ENCODE results near the gene KLK12. TPM values are rescaled to one million over a fixed set of nuclear protein-coding genes. Genes with fewer than 3 reads are reported as not detected.

Gene KLK12
- total RNA-seq, 1 experiment from 2014 or later: not detected

GRCh38 chr19:51009061-51009891 lies 25.5 kb downstream of the KLK12 start:
- Histone ChIP-seq H3K9me3 (ENCODE audit: low read length) (no peaks in the 10 kb centered on the region), H3K4me2 (ENCODE audit: low read depth, low read length, poor library complexity, severe bottlenecking) (no peak overlapping the region), H3K36me3 (ENCODE audit: insufficient read depth, low read length) (no peaks in the 10 kb centered on the region), H2AFZ (ENCODE audit: low read length) (no peak overlapping the region), H3K9me2 (replicated peaks; ENCODE audit: insufficient read depth, low read length) (no peaks in the 10 kb centered on the region), H3K4me3 (ENCODE audit: low read length) (no peak overlapping the region), H3K9ac (ENCODE audit: low read length) (no peak overlapping the region), H3K79me2 (ENCODE audit: low read length) (no peaks in the 10 kb centered on the region), H4K20me1 (ENCODE audit: insufficient read depth, low read depth, low read length) (no peaks in the 10 kb centered on the region), H3K27me3 (ENCODE audit: low read length) (no peaks in the 10 kb centered on the region), H3K4me1 (ENCODE audit: low read length) (no peaks in the 10 kb centered on the region), H3K27ac (ENCODE audit: low read length) (no peak overlapping the region)
- DNase-seq: no peak

- Histone ChIP-seq H3K4me2 (ENCODE audit: low read depth, low read length, poor library complexity, severe bottlenecking) (no peak overlapping the region), H3K4me3 (ENCODE audit: low read length) (no peak overlapping the region), H3K36me3 (ENCODE audit: insufficient read depth, low read length) (no peaks in the 10 kb centered on the region), H4K20me1 (ENCODE audit: insufficient read depth, low read depth, low read length) (no peaks in the 10 kb centered on the region), H3K27ac (ENCODE audit: low read length) (no peak overlapping the region), H3K9ac (ENCODE audit: low read length) (no peak overlapping the region), H3K9me2 (replicated peaks; ENCODE audit: insufficient read depth, low read length) (no peaks in the 10 kb centered on the region), H3K9me3 (ENCODE audit: low read length) (no peaks in the 10 kb centered on the region), H3K27me3 (ENCODE audit: low read length) (no peaks in the 10 kb centered on the region), H3K79me2 (ENCODE audit: low read length) (no peaks in the 10 kb centered on the region), H2AFZ (ENCODE audit: low read length) (no peak overlapping the region), H3K4me1 (ENCODE audit: low read length) (no peaks in the 10 kb centered on the region)
- no peak for DNase-seq
Measured at GRCh38 chr19:51007488-51007887, 27.3 kb downstream of the KLK12 start.

- Histone ChIP-seq H3K27me3 (ENCODE audit: low read length) (no peaks in the 10 kb centered on the region), H3K36me3 (ENCODE audit: insufficient read depth, low read length) (no peaks in the 10 kb centered on the region), H4K20me1 (ENCODE audit: insufficient read depth, low read depth, low read length) (no peaks in the 10 kb centered on the region), H3K9ac (ENCODE audit: low read length) (no peak overlapping the region), H2AFZ (ENCODE audit: low read length) (no peak overlapping the region), H3K4me3 (ENCODE audit: low read length) (no peak overlapping the region), H3K79me2 (ENCODE audit: low read length) (no peaks in the 10 kb centered on the region), H3K27ac (ENCODE audit: low read length) (no peak overlapping the region), H3K4me2 (ENCODE audit: low read depth, low read length, poor library complexity, severe bottlenecking) (no peak overlapping the region), H3K4me1 (ENCODE audit: low read length) (no peaks in the 10 kb centered on the region), H3K9me2 (replicated peaks; ENCODE audit: insufficient read depth, low read length) (no peaks in the 10 kb centered on the region), H3K9me3 (ENCODE audit: low read length) (no peaks in the 10 kb centered on the region)
- DNase-seq: no peak
Measured at GRCh38 chr19:51006406-51006805, 28.4 kb downstream of the KLK12 start.

- Histone ChIP-seq H3K27ac (ENCODE audit: low read length) (no peak overlapping the region), H4K20me1 (ENCODE audit: insufficient read depth, low read depth, low read length) (no peaks in the 10 kb centered on the region), H2AFZ (ENCODE audit: low read length) (no peak overlapping the region), H3K36me3 (ENCODE audit: insufficient read depth, low read length) (no peaks in the 10 kb centered on the region), H3K4me3 (ENCODE audit: low read length) (no peak overlapping the region), H3K79me2 (ENCODE audit: low read length) (no peaks in the 10 kb centered on the region), H3K9me2 (replicated peaks; ENCODE audit: insufficient read depth, low read length) (no peaks in the 10 kb centered on the region), H3K4me1 (ENCODE audit: low read length) (no peaks in the 10 kb centered on the region), H3K9me3 (ENCODE audit: low read length) (no peaks in the 10 kb centered on the region), H3K27me3 (ENCODE audit: low read length) (no peaks in the 10 kb centered on the region), H3K4me2 (ENCODE audit: low read depth, low read length, poor library complexity, severe bottlenecking) (no peak overlapping the region), H3K9ac (ENCODE audit: low read length) (no peak overlapping the region)
- no peak for DNase-seq
Measured at GRCh38 chr19:51005248-51005647, 29.6 kb downstream of the KLK12 start.

GRCh38 chr19:51003316-51003715 lies 31.5 kb downstream of the KLK12 start:
- H3K4me3 ChIP-seq (ENCODE audit: low read length): no peak overlapping the region
- no peaks in the 10 kb centered on the region for H3K4me1 ChIP-seq (ENCODE audit: low read length)
- H3K27ac ChIP-seq (ENCODE audit: low read length): no peak overlapping the region
- H3K9ac ChIP-seq (ENCODE audit: low read length): no peak overlapping the region
- H3K4me2 ChIP-seq (ENCODE audit: low read depth, low read length, poor library complexity, severe bottlenecking): no peak overlapping the region
- H3K9me2 ChIP-seq (replicated peaks; ENCODE audit: insufficient read depth, low read length): no peaks in the 10 kb centered on the region
- no peaks in the 10 kb centered on the region for H3K27me3 ChIP-seq (ENCODE audit: low read length)
- no peak for DNase-seq
- no peaks in the 10 kb centered on the region for H3K79me2 ChIP-seq (ENCODE audit: low read length)
- no peaks in the 10 kb centered on the region for H3K36me3 ChIP-seq (ENCODE audit: insufficient read depth, low read length)
- no peak overlapping the region for H2AFZ ChIP-seq (ENCODE audit: low read length)
- no peaks in the 10 kb centered on the region for H4K20me1 ChIP-seq (ENCODE audit: insufficient read depth, low read depth, low read length)
- H3K9me3 ChIP-seq (ENCODE audit: low read length): no peaks in the 10 kb centered on the region

GRCh38 chr19:51002542-51003311 lies 32.1 kb downstream of the KLK12 start:
- Histone ChIP-seq H3K27ac (ENCODE audit: low read length) (no peak overlapping the region), H3K36me3 (ENCODE audit: insufficient read depth, low read length) (no peaks in the 10 kb centered on the region), H3K9me3 (ENCODE audit: low read length) (no peaks in the 10 kb centered on the region), H2AFZ (ENCODE audit: low read length) (no peak overlapping the region), H4K20me1 (ENCODE audit: insufficient read depth, low read depth, low read length) (no peaks in the 10 kb centered on the region), H3K4me2 (ENCODE audit: low read depth, low read length, poor library complexity, severe bottlenecking) (no peak overlapping the region), H3K27me3 (ENCODE audit: low read length) (no peaks in the 10 kb centered on the region), H3K4me3 (ENCODE audit: low read length) (no peak overlapping the region), H3K4me1 (ENCODE audit: low read length) (no peaks in the 10 kb centered on the region), H3K79me2 (ENCODE audit: low read length) (no peaks in the 10 kb centered on the region), H3K9me2 (replicated peaks; ENCODE audit: insufficient read depth, low read length) (no peaks in the 10 kb centered on the region), H3K9ac (ENCODE audit: low read length) (no peak overlapping the region)
- DNase-seq: peak; percentile 76

- Histone ChIP-seq H3K79me2 (ENCODE audit: low read length) (no peaks in the 10 kb centered on the region), H3K9me3 (ENCODE audit: low read length) (no peaks in the 10 kb centered on the region), H4K20me1 (ENCODE audit: insufficient read depth, low read depth, low read length) (no peaks in the 10 kb centered on the region), H3K27me3 (ENCODE audit: low read length) (no peaks in the 10 kb centered on the region), H3K4me3 (ENCODE audit: low read length) (no peak overlapping the region), H3K36me3 (ENCODE audit: insufficient read depth, low read length) (no peaks in the 10 kb centered on the region), H2AFZ (ENCODE audit: low read length) (no peak overlapping the region), H3K4me2 (ENCODE audit: low read depth, low read length, poor library complexity, severe bottlenecking) (no peak overlapping the region), H3K27ac (ENCODE audit: low read length) (no peak overlapping the region), H3K9ac (ENCODE audit: low read length) (no peak overlapping the region), H3K9me2 (replicated peaks; ENCODE audit: insufficient read depth, low read length) (no peaks in the 10 kb centered on the region), H3K4me1 (ENCODE audit: low read length) (no peaks in the 10 kb centered on the region)
- DNase-seq: no peak
Measured at GRCh38 chr19:51002089-51002532, 32.7 kb downstream of the KLK12 start.

- no peaks in the 10 kb centered on the region for H3K4me1 ChIP-seq (ENCODE audit: low read length)
- no peak within 1 kb of the TSS for H3K27ac ChIP-seq (ENCODE audit: low read length)
- no peaks in the 10 kb centered on the region for H4K20me1 ChIP-seq (ENCODE audit: insufficient read depth, low read depth, low read length)
- H3K9me2 ChIP-seq (replicated peaks; ENCODE audit: insufficient read depth, low read length): no peaks in the 10 kb centered on the region
- H3K4me3 ChIP-seq (ENCODE audit: low read length): no peak within 1 kb of the TSS
- H3K4me2 ChIP-seq (ENCODE audit: low read depth, low read length, poor library complexity, severe bottlenecking): no peak within 1 kb of the TSS
- H3K36me3 ChIP-seq (ENCODE audit: insufficient read depth, low read length): no peaks in the 10 kb centered on the region
- H3K27me3 ChIP-seq (ENCODE audit: low read length): no peaks in the 10 kb centered on the region
- no peak for DNase-seq
- no peaks in the 10 kb centered on the region for H3K79me2 ChIP-seq (ENCODE audit: low read length)
- no peak within 1 kb of the TSS for H3K9ac ChIP-seq (ENCODE audit: low read length)
- H3K9me3 ChIP-seq (ENCODE audit: low read length): no peaks in the 10 kb centered on the region
- H2AFZ ChIP-seq (ENCODE audit: low read length): no peak within 1 kb of the TSS
Measured at GRCh38 chr19:51001515-51001914, 33.3 kb downstream of the KLK12 start, which contains the start of gene KLK8. Gene KLK8 (minus strand): TSS chr19:51001604. CDS start chr19:51001167, 437 bp downstream.

All from Karpas-422 (cell line).